NCI-H2196 treated with DMSO at 0.1 percent for 48 hours (cell line): Measurements from ENCODE around the gene TPP1.

Experiments
- DNase-seq: peaks from one replicate; lab custom pipeline; 2025; ENCODE audit not compliant: unreplicated experiment; lab: John Stamatoyannopoulos, UW

The TPP1 gene

DNA sequence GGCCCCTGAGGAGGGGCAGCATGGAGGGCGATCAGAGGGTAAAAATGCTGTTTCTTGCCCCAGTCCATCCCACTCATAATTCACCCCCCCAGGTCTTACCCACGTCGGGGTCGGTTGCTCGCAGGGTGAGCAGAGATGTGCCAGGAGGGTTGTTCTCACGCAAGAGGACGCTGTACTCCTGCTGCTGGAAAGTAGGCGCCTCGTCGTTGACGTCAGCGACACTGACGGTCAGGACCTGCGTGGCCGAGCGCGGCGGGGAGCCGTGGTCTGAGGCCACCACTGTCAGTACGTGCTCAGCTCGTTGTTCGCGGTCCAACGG, 10.3 kb upstream of the TPP1 start:
- no peak for DNase-seq

DNA sequence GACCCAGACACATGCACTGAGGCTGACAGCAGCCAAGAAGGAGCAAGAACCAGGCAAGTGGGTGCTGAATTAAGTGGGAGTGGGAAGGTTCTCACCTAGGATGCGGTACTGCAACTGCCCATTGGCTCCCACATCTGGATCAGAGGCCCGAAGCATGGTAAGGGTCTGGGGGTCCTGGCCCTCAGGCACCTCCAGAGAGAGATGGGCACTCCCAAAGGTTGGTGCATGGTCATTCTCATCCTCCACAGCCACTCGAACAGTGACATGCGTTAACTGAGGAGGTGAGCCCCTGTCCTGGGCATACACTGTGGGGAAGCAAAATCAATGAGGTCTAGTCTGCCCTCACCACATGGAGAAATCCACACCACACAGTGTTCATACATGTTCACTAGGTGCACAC, 9.3 kb upstream of the TPP1 start:
- no peak for DNase-seq

DNA sequence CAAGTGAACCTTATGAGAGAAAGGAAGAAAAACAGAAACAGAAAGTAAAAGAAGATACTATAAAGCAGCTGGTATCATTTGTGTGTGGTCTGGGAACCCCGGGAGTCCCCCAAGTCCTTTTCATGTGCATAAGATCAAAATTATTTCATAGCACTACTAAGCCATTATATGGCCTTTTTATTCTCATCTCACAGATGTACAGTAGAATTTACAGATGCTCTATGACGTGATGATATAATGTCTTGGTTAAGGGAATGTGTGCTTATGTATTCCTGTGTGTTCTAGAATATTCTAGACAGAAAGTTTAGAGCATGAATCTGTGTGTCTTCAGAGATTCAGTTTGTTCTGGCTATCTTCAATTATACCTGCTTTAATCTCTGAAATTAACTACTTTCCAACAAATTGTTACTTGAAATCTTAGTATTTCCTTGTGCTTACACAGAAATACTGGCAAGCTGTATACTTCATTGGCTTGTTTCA, 8.6 kb upstream of the TPP1 start:
- no peak for DNase-seq

- DNase-seq, result no peak
These were observed 7.9 kb upstream of the TPP1 start for GRCh38 chr11:6626971-6627761.

DNA sequence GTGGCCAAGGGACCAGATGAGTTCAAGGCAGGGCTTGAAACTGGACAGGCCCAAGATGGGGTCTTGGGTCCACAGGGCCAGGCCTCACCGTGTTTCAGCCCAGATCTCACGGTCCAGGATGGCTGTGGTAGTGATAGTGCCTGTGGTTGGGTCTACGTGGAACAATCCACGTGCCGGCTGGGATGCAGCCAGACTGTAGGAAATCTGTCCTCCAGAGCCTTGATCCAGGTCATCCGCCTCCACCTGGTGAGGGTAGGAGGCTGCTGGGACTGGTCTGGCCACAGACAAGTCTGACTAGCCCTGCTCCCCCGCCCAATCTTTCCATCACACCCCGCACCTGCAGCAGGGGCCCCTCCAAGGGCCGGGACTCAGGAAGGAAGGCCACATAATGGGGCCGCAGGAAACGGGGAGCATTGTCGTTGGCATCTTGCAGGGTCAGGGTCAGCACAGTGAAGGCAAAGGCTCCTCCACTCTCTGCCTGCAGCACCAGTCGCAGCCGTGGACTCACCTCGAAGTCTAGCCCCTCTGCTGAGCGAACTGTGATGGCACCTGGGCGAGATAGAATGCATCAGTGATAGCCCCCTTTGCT, 6.7 kb upstream of the TPP1 start:
- no peak for DNase-seq

DNA sequence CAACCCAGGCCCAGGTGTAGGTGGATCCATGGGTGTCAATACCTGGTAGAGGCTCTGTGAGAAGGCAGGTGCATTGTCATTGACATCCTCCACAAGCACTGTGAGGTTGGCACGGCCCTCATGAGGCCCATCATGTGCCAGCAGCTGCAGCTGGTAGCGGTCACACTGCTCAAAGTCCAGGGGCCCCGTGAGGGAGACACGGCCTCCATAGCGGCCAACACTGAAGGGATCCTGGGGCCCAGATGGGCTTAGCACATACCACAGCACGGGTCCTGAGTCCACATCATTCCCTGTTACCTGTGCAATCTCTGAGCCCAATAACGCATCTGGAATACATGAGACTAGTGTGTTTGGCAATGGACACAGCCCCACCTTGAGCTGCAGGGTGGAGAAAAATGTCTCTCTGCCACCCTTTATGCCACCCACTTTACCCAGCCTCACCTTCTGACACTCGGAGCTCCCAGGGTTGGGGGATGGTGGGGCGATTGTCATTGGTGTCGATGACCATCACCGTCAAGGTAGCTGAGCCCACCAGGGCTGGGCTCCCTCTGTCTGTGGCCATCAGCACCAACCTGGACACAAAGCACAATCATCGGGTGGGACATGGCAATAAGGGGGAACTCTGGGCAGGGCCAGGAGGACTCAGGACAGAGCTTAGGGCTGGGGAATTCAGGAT, 6.1 kb upstream of the TPP1 start:
- no peak for DNase-seq

DNA sequence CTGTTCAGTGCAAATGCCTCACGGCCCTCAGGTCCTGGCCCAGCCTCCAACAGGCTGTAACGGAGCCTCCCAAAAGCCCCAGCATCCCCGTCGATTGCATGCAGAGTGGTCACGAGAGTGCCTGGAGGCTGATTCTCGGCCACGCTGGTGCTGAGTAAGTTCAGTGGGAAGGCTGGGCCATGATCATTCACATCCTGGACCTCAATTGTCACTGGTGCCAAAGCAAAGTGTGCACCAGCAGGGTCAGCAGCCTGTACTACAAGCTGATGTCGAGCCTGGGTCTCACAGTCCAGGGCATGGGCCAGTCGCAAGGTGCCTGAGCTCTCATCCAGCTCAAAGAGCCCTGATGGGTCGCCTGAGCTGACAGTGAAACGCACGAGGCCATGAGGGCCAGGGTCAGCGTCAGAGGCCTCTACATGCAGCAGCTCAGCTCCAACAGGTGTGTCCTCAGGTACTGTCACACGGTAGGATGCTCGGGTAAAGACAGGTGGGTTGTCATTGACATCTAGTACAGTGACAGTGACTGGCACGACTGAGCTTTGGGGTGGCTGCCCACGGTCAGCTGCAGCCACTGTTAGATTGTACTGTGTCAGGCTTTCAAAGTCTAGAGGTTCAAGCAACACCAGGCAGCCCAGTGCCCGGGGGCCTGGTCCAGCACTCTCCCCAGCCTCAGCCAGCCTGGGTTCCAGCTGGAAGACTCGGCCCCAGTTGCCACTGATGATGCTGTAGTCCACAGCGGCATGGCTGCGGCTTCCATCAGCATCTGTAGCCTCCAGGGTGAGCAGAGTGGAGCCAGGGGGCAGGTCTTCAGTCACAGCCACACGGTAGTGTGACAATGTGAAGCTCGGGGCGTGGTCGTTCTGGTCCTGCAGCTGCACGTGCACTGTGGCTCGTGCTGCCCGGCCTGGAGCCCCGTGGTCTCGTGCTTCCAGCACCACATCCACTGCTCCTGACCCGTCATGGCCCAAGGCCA, 4.5 kb upstream of the TPP1 start:
- DNase-seq, result no peak

DNA sequence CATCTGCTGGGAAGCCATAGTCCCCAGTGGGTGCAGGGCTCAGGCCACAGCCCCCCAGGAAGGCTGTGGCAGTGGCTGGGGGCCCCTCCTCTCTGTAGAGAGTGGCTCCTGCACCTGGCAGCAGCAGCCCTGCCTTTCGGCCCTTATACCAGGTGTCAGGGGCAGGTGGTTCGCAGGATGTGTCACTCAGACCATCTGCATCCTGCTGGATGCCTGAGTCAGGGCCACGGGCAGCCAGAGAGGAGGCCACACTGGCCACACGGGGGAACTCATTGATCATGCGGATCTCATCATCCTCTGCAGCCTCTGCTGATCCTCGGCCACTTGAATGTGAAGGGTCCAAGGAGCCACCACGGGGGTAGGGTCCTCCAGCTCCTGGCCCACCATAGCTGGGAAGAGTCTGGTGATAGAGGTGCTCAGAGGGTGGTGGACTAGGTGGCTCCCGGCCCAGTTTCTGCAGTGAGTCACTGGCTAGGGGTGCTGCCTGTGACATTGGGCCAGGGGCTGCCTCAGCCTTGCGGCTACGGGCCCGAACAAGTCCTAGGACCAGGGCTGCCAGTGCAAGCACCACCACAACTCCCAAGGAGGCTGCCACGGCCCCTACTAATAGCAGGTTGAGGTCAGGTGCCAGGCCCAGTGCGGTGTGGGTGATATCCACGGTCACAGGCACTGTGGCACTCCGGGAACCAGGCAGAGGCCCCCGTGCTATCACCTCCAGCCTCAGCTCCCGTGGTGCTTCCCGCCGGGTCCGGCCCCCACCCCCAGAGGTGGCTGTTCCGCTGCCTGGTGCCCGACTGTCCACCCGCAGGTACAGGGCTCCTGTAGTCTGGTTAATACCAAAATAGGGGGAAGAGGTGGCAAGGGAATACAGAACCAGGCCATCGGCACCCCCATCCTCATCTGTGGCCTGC, 3.3 kb upstream of the TPP1 start:
- DNase-seq, result no peak

GRCh38 chr11:6621711-6622211, 2.5 kb upstream of the TPP1 start:
- DNase-seq, result no peak

DNA sequence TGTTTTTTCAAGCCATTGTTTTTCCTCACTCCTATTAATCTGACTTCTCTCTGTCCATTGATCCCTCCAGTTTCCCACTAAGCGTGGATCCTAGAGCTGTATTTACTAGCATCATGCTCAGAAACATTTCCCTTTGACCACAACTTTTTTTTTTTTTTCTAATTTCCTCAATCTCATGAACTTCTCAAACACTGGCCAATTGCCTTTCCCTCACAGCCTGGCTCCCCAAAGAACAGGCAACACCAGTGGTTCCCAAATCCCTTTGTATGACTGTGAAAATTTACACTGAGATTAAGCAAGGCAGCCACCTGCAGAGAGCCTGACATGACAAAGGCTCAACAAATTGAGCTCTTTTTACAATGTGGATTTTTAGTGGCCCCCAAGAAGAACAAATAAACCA, 1.4 kb upstream of the TPP1 start:
- DNase-seq, result no peak

DNA sequence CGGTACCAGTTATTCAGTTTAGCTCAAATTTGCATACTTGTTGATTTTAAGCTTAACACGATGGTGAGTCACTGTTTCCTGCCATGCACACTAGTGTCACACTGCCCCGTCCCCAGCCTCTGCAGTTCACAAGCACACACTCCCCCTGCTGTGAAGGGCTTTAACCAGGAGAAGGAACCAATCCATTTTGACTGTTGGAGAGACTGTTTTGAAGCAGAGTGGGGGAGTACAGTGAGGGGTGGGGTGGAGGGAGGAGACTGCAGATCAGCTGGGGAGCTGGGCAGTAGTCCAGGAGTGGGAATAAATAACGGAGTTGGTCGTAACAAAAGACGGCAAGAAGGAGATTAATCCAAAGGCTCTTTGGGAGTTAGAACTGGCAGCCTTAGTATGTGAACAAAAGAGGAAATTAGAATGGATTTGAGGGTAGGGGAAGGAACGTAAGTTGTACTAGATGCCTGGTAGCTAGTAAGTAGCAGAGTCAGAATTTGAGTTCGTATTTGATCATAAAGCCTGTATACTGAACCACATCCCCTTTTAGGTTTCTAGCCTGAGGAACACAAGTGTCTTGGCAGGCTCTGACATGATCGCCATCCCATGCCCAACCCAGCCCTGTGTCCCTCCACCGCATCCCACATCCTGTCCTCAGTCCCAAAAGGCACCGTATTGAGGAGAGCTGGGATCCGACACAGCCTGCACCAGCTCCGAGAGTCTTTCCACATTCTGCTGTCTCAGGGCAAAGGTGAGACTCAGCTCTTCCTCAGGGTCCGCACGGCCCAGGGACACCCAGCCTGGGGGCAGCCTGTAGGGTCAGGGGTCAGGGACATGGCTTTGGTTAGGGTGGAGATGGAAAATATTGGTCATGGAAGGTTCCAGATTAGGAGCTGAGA, 862 bp downstream of the TPP1 start:
- DNase-seq, result no peak

DNA sequence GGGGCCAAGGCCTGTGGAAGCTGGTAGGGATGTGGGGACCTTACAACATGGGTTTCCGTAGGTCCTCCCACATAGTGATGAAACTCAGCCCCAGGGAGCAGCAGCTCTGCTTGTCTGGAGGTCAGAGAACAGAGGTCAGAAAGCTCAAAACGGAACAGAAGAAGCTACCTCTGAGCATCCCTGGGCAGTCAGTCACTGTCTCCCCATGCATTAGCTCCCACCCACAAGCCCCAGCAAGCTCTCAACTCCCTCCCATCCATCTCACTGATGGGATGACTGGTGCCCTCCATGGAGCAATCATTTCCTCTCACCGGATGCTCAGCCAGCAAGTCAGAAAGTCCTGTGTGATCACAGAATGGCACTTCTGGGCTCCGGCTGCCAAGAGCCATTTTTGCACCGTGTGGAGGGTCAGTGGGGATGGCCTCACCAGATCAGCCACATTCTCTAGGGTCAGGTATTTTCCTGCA, 1.9 kb downstream of the TPP1 start:
- DNase-seq, result no peak

- no peak for DNase-seq
These were observed 2.5 kb downstream of the TPP1 start for GRCh38 chr11:6616596-6617250.

- no peak for DNase-seq
These were observed 3.2 kb downstream of the TPP1 start for GRCh38 chr11:6615882-6616585.

GRCh38 chr11:6615046-6615445, 4.2 kb downstream of the TPP1 start:
- no peak for DNase-seq

- no peak for DNase-seq
These were observed 4.8 kb downstream of the TPP1 start for GRCh38 chr11:6614446-6614845.

- DNase-seq, result no peak
These were observed 5.7 kb downstream of the TPP1 start for GRCh38 chr11:6613496-6613895.
